H1 (cell line): ENCODE measurements around the gene NFYA. TPM values are rescaled to one million over a fixed set of nuclear protein-coding genes. Genes with fewer than 3 reads are reported as not detected.

ENCODE experiments used
- CTCF ChIA-PET: fragments of 300-600 bp; sonication (Branson Sonifier 250); formaldehyde crosslinking; loops from one replicate; lab custom pipeline; 2021; ENCODE audit not compliant: partially characterized antibody; lab: Charles Lee
- POLR2A ChIA-PET: fragments of 300-600 bp; sonication (Branson Sonifier 250); formaldehyde crosslinking; loops from one replicate; lab custom pipeline; 2021; ENCODE audit warnings: inconsistent platforms; ENCODE audit not compliant: partially characterized antibody; lab: Charles Lee
- DNase-seq, 2 experiments: peaks; one replicate each; pipeline versions ENCODE4 v3.0.0 to v3.0.0-alpha.2; 2010 to 2022; ENCODE audit warnings: low spot score in 2 of 2, low read depth in 1 of 2, mixed read lengths in 1 of 2
- FAIRE-seq: peaks from 2 replicates; lab custom pipeline; 2011; peaks lifted over from hg19 to GRCh38; lab: Jason Lieb, UNC
- H2AFZ ChIP-seq: 2 replicates; pipeline ENCODE4 v1.8.1; 2012; ENCODE audit warnings: low read length, inconsistent platforms
- H2AK5ac ChIP-seq: 2 replicates; pipeline ENCODE4 v1.6.1; 2013; ENCODE audit warnings: low read depth, low read length
- H2BK120ac ChIP-seq: replicated peaks from 2 replicates; pipeline ENCODE3; 2013; ENCODE audit warnings: low read depth, low read length, inconsistent platforms
- H2BK12ac ChIP-seq: 2 replicates; pipeline ENCODE4 v1.6.1; 2013; ENCODE audit warnings: low read depth, low read length
- H2BK15ac ChIP-seq: 2 replicates; pipeline ENCODE4 v1.6.1; 2013; ENCODE audit warnings: low read length
- H2BK20ac ChIP-seq: 2 replicates; pipeline ENCODE4 v1.6.1; 2013; ENCODE audit warnings: low read length
- H2BK5ac ChIP-seq: 2 replicates; pipeline ENCODE4 v1.6.1; 2013; ENCODE audit warnings: low read depth, low read length
- H3K14ac ChIP-seq: 2 replicates; pipeline ENCODE4 v1.6.1; 2013; ENCODE audit warnings: inconsistent platforms; ENCODE audit not compliant: insufficient read length
- H3K18ac ChIP-seq: 2 replicates; pipeline ENCODE4 v1.6.1; 2013; ENCODE audit warnings: low read length; ENCODE audit errors: extremely low read depth
- H3K23ac ChIP-seq: 2 replicates; pipeline ENCODE4 v1.6.1; 2013; ENCODE audit warnings: inconsistent platforms; ENCODE audit not compliant: insufficient read length
- H3K23me2 ChIP-seq: 2 replicates; pipeline ENCODE4 v1.6.1; 2013; ENCODE audit warnings: low read depth, low read length
- H3K27ac ChIP-seq: 2 replicates; pipeline ENCODE4 v1.6.1; 2011; ENCODE audit warnings: low read depth, low read length, inconsistent platforms
- H3K27me3 ChIP-seq, 4 experiments: replicated peaks in 1 of 4; 1 replicate in 1 of 4; 2 replicates in 3 of 4; pipeline versions ENCODE4 v1.6.1 to v1.8.1; 2011 to 2013; ENCODE audit warnings: low read length in 3 of 4, mild to moderate bottlenecking in 3 of 4, inconsistent platforms in 2 of 4, mixed read lengths in 2 of 4, moderate library complexity in 1 of 4; ENCODE audit not compliant: control insufficient read depth in 3 of 4, insufficient read depth in 3 of 4; ENCODE audit errors: extremely low read depth in 1 of 4
- H3K36me3 ChIP-seq, 4 experiments: 2 replicates each; pipeline versions ENCODE4 v1.6.1 to v1.8.1; 2011 to 2013; ENCODE audit warnings: mild to moderate bottlenecking in 4 of 4, low read length in 3 of 4, moderate library complexity in 2 of 4, control low read depth in 1 of 4, inconsistent platforms in 1 of 4; ENCODE audit not compliant: insufficient read depth in 4 of 4, control insufficient read depth in 2 of 4
- H3K4ac ChIP-seq: replicated peaks from 2 replicates; pipeline ENCODE3; 2013; ENCODE audit warnings: low read length, low read depth, mixed read lengths, inconsistent platforms; ENCODE audit not compliant: insufficient read length
- H3K4me1 ChIP-seq, 4 experiments: replicated peaks in 1 of 4; 1 replicate in 1 of 4; 2 replicates in 3 of 4; pipeline versions ENCODE4 v1.6.1 to v1.8.1; 2011 to 2013; ENCODE audit warnings: low read length in 3 of 4, inconsistent platforms in 2 of 4, mixed read lengths in 1 of 4; ENCODE audit not compliant: insufficient read depth in 4 of 4, control insufficient read depth in 3 of 4
- H3K4me2 ChIP-seq, 2 experiments: 2 replicates each; pipeline versions ENCODE4 v1.6.1 to v1.8.1; 2011 to 2013; ENCODE audit warnings: low read depth in 2 of 2, low read length in 2 of 2, control low read depth in 1 of 2, inconsistent platforms in 1 of 2, mild to moderate bottlenecking in 1 of 2; ENCODE audit not compliant: insufficient read depth in 1 of 2
- H3K4me3 ChIP-seq, 4 experiments: fragments of 200-600, 300-600 bp in 1 of 4; sonication (generic), shearing (Covaris generic), sonication (Bioruptor Twin) in 1 of 4; 2 replicates each; pipeline versions ENCODE4 v1.5.1 to v1.8.1; 2011 to 2016; ENCODE audit warnings: low read length in 4 of 4, low read depth in 3 of 4, control low read depth in 2 of 4, inconsistent platforms in 2 of 4, mild to moderate bottlenecking in 2 of 4, mixed read lengths in 1 of 4, moderate library complexity in 1 of 4; ENCODE audit not compliant: insufficient read depth in 2 of 4; ENCODE audit errors: extremely low read depth in 1 of 4
- H3K56ac ChIP-seq: replicated peaks from 2 replicates; pipeline ENCODE3; 2013; ENCODE audit warnings: low read depth, mild to moderate bottlenecking, mixed read lengths, low read length, inconsistent platforms; ENCODE audit not compliant: insufficient read length
- H3K79me1 ChIP-seq: 2 replicates; pipeline ENCODE4 v1.6.1; 2013; ENCODE audit warnings: low read depth, low read length, control low read depth
- H3K79me2 ChIP-seq, 2 experiments: 2 replicates each; pipeline versions ENCODE4 v1.6.1 to v1.8.1; 2012 to 2013; ENCODE audit warnings: low read length in 2 of 2, mild to moderate bottlenecking in 2 of 2, inconsistent platforms in 1 of 2; ENCODE audit not compliant: insufficient read depth in 2 of 2, control insufficient read depth in 1 of 2
- H3K9ac ChIP-seq, 4 experiments: replicated peaks in 1 of 4; 1 replicate in 1 of 4; 2 replicates in 3 of 4; pipeline versions ENCODE4 v1.6.1 to v1.8.1; 2011 to 2013; ENCODE audit warnings: low read depth in 3 of 4, low read length in 3 of 4, control low read depth in 2 of 4, mild to moderate bottlenecking in 2 of 4, moderate library complexity in 2 of 4, inconsistent platforms in 1 of 4; ENCODE audit errors: extremely low read depth in 1 of 4
- H3K9me3 ChIP-seq, 2 experiments: 2 replicates each; pipeline versions ENCODE4 v1.6.1 to v1.8.1; 2012 to 2013; ENCODE audit warnings: mild to moderate bottlenecking in 2 of 2, moderate library complexity in 2 of 2, control low read depth in 1 of 2, inconsistent platforms in 1 of 2, low read depth in 1 of 2, low read length in 1 of 2, mixed read lengths in 1 of 2; ENCODE audit not compliant: insufficient read depth in 2 of 2
- H4K20me1 ChIP-seq, 2 experiments: replicated peaks in 1 of 2; 2 replicates each; pipeline versions ENCODE3 to v1.8.1; 2011 to 2013; ENCODE audit warnings: inconsistent platforms in 2 of 2, low read length in 2 of 2, mild to moderate bottlenecking in 1 of 2; ENCODE audit not compliant: insufficient read depth in 2 of 2, control insufficient read depth in 1 of 2
- H4K5ac ChIP-seq: 2 replicates; pipeline ENCODE4 v1.6.1; 2013; ENCODE audit warnings: low read length, low read depth, mixed read lengths, inconsistent platforms; ENCODE audit not compliant: insufficient read length
- H4K8ac ChIP-seq: 2 replicates; pipeline ENCODE4 v1.8.0; 2013; ENCODE audit warnings: mild to moderate bottlenecking, moderate library complexity, low read length, inconsistent platforms; ENCODE audit not compliant: insufficient read depth; ENCODE audit errors: extremely low read depth
- H4K91ac ChIP-seq: replicated peaks from 2 replicates; pipeline ENCODE3; 2013; ENCODE audit warnings: low read length, mixed read lengths, inconsistent platforms; ENCODE audit not compliant: insufficient read length
- BCL11A ChIP-seq, 2 experiments: IDR thresholded peaks; one replicate each; pipeline ENCODE4 v1.6.1; 2011; ENCODE audit warnings: low read depth in 2 of 2, low read length in 2 of 2, mild to moderate bottlenecking in 2 of 2
- CHD2 ChIP-seq: IDR thresholded peaks from 2 replicates; pipeline ENCODE4 v1.6.1; 2012; ENCODE audit warnings: low read length, improper control_type of control experiment
- CREB1 ChIP-seq: IDR thresholded peaks from 2 replicates; pipeline ENCODE4 v1.6.1; 2012; ENCODE audit warnings: inconsistent platforms
- EGR1 ChIP-seq: IDR thresholded peaks from 2 replicates; pipeline ENCODE4 v1.6.1; 2011; ENCODE audit warnings: low read depth, low read length, borderline replicate concordance
- EP300 ChIP-seq, 2 experiments: IDR thresholded peaks; 1 replicate in 1 of 2; 2 replicates in 1 of 2; pipeline ENCODE4 v1.6.1; 2011 to 2012; ENCODE audit warnings: low read depth in 2 of 2, low read length in 2 of 2, mild to moderate bottlenecking in 2 of 2, borderline replicate concordance in 1 of 2, inconsistent platforms in 1 of 2, moderate library complexity in 1 of 2
- SUZ12 ChIP-seq: fragments of 200-600 bp; sonication (generic); IDR thresholded peaks from 2 replicates; pipeline ENCODE4 v1.6.1; 2012; ENCODE audit warnings: mild to moderate bottlenecking, inconsistent platforms, low read length, moderate library complexity, mixed read lengths
- TAF1 ChIP-seq: IDR thresholded peaks from 2 replicates; pipeline ENCODE4 v1.6.1; 2011; ENCODE audit warnings: mild to moderate bottlenecking, low read depth, low read length
- TAF7 ChIP-seq: optimal IDR thresholded peaks from 2 replicates; pipeline ENCODE3; 2011; ENCODE audit warnings: low read depth, mild to moderate bottlenecking, inconsistent platforms, low read length, moderate library complexity, borderline replicate concordance
- WGBS, 2 experiments: shearing (Covaris generic) in 1 of 2; methylation state at CpG; one replicate each; pipeline versions ENCODE4 v1.1.6 to v1.1.7; 2013 to 2015; ENCODE audit warnings: low lambda C conversion rate in 2 of 2, mixed read lengths in 2 of 2, inconsistent platforms in 1 of 2, low coverage in 1 of 2, missing lambda C conversion rate in 1 of 2; ENCODE audit not compliant: insufficient replicate concordance in 2 of 2, insufficient coverage in 1 of 2, insufficient read length in 1 of 2; ENCODE audit errors: extremely low coverage in 1 of 2, missing lambda C conversion rate in 1 of 2; 5-methylcytosine and 5-hydroxymethylcytosine counted together
- polyA plus RNA-seq, 7 experiments: library from polyadenylated mRNA; depleted of rRNA in 3 of 7; stranded (reverse) in 5 of 7; unstranded in 2 of 7; fragments of >200 nt in 5 of 7; fragments of 200-250 nt in 2 of 7; gene quantifications; 1 replicate in 5 of 7; 2 replicates in 1 of 7; 4 replicates in 1 of 7; pipeline versions ENCODE4 v1.2.1 to v1.2.3, GENCODE V29; 2011 to 2013; ENCODE audit warnings: missing spikeins in 2 of 7, mixed read lengths in 2 of 7
- total RNA-seq: library from RNA; stranded (reverse); fragmentation: NEBNext Ultra II Directional; extraction: Animal tissue kit (Norgen Biotek cat#: 25700); gene quantifications from 2 replicates; pipeline ENCODE4 v1.2.1, GENCODE V29; 2021

Gene NFYA
- total and polyA plus RNA-seq, 2 of the 8 experiments (the other 6 are each of a cell fraction or from before 2014, with no cell fraction given): 19.8 to 33.7 TPM

DNA sequence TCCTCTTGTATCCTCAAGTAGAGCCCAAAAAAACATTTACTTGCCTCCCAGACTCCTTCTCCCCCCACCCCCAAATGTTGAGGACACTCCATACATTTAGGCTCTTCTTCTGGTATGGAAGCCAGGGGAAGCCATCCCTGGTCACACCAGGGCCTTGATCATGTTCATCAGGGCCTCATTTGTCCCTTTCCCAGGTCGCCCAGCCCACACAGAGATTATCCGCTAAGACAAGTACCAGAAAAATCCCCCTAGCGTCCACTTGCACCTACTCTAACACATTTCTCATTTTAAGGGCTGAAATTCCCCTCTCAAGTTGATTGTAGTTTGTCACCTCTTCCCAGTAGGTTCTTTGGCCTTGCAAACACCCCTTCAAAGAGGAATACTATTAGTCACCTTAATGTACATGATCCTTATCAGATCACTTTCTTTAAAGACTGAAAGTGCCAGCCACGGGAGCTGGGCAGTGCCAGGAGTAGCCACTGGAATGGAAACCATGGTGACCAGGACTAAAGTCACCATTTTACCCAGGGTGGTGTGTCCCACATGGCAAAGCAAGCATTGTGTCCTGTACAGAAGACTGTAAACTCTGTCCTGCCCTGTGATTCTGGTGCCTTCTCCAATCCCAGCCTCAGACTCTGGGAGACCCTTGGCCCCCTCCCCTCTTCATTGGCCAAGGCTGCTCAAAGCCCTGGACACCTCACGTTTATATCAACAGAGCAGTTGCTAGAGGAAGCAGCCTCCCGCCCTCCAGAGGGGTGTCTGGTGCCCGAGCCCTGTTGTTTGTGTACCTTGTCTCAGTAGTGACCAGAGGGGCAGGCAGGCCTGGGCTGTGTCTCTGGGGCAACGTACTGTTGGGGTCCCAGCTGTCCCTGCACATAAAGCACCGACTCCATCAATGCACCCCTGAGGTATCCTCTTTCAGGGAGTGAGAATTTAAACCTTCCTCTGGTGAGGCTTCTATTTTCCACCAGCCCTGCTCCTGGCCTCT is 24.7 kb upstream of the NFYA start:
- H3K4me3 ChIP-seq: no peak overlapping the region
- H2AK5ac ChIP-seq: no peak overlapping the region
- no peak overlapping the region for H3K23ac ChIP-seq
- H3K4me1 ChIP-seq: peaks cover 0 to under 1% (median 0%) of the 10 kb centered on the region in 4 experiments; a peak in 2 of 7 replicates
- H3K27me3 ChIP-seq: no peaks in the 10 kb centered on the region
- ChIA-PET CTCF (interaction anchor here (0.6 to 2.6 kb wide), 6 partner anchors 8 to 136 kb away, joined by 3 to 12 read pairs (median 4); no protein-coding TSS in a partner anchor), POLR2A (interaction anchor here (1.4 to 1.8 kb wide), 2 partner anchors 9 to 20 kb away, joined by 3 to 4 read pairs; partner anchors contain the start of gene UNC5CL)
- H3K18ac ChIP-seq: no peak overlapping the region
- H4K20me1 ChIP-seq: no peaks in the 10 kb centered on the region
- no peaks in the 10 kb centered on the region for H3K36me3 ChIP-seq
- no peak overlapping the region for H3K27ac ChIP-seq
- H2BK20ac ChIP-seq: no peak overlapping the region
- no peak overlapping the region for H2AFZ ChIP-seq
- no peaks in the 10 kb centered on the region for H3K23me2 ChIP-seq
- no peak overlapping the region for H2BK12ac ChIP-seq
- no peak overlapping the region for H3K4me2 ChIP-seq
- no peak overlapping the region for H4K8ac ChIP-seq
- H3K9me3 ChIP-seq: no peaks in the 10 kb centered on the region
- H3K79me1 ChIP-seq: no peaks in the 10 kb centered on the region
- no peak overlapping the region for H3K9ac ChIP-seq
- 85% methylated on average over 9 of the region's 9 CpGs; no CpG with 5 or more reads in 1 of the 2 experiments for WGBS, 2 experiments
- no peak overlapping the region for H3K14ac ChIP-seq
- no peak overlapping the region for H4K91ac ChIP-seq
- no peak overlapping the region for H2BK120ac ChIP-seq
- TF ChIP-seq CHD2 (no peak), EGR1 (no peak), TAF7 (no peak), TAF1 (no peak), SUZ12 (no peak), CREB1 (no peak), BCL11A (IDR thresholded peaks at IDR 0.05; ENCODE audit: low read depth in 2 of 2, low read length in 2 of 2) (no peak), EP300 (IDR thresholded peaks at IDR 0.05; ENCODE audit: borderline replicate concordance in 1 of 2, low read depth in 2 of 2, low read length in 2 of 2) (no peak)
- no peak overlapping the region for H3K4ac ChIP-seq
- H3K79me2 ChIP-seq: no peaks in the 10 kb centered on the region
- no peak overlapping the region for H4K5ac ChIP-seq
- DNase-seq (no peak), FAIRE-seq (no peak)
- H2BK15ac ChIP-seq: no peak overlapping the region
- H3K56ac ChIP-seq: no peak overlapping the region
- H2BK5ac ChIP-seq: no peak overlapping the region
